Uterus (tissue), 4 donors: ENCODE data around the gene LIMS2. TPM values are rescaled to one million over a fixed set of nuclear protein-coding genes. Genes with fewer than 3 reads are reported as not detected.

Source experiments
- DNase-seq, 2 donors: peaks; one replicate each; pipeline ENCODE4 v3.0.0-alpha.2; 2019 to 2020
- H3K27ac ChIP-seq, 2 donors: fragments of 200-600 bp; sonication (generic); 1 replicate in 1 of 2; 2 replicates in 1 of 2; pipeline ENCODE4 v1.5.1; 2016 to 2018
- H3K27me3 ChIP-seq, 2 donors: fragments of 200-600 bp; sonication (generic); one replicate each; pipeline ENCODE4 v1.5.1; 2018 to 2019; ENCODE audit warnings: control low read depth in 1 of 2
- H3K36me3 ChIP-seq, 2 donors: fragments of 200-600 bp; sonication (generic); one replicate each; pipeline ENCODE4 v1.5.1; 2019; ENCODE audit warnings: control low read depth in 1 of 2
- H3K4me1 ChIP-seq, 2 donors: fragments of 200-600 bp; sonication (generic); one replicate each; pipeline ENCODE4 v1.5.1; 2018 to 2019; ENCODE audit warnings: control low read depth in 1 of 2
- H3K4me3 ChIP-seq, 2 donors: fragments of 200-600 bp; sonication (generic); 1 replicate in 1 of 2; 2 replicates in 1 of 2; pipeline ENCODE4 v1.5.1; 2018 to 2019; ENCODE audit warnings: mild to moderate bottlenecking in 1 of 2
- H3K9me3 ChIP-seq, 2 donors: fragments of 200-600 bp; sonication (generic); one replicate each; pipeline ENCODE4 v1.5.1; 2019; ENCODE audit warnings: control low read depth in 1 of 2
- CTCF ChIP-seq, 4 experiments: fragments of 200-600 bp in 2 of 4; fragments of 450-650 bp in 2 of 4; sonication (generic) in 2 of 4; IDR thresholded peaks; one replicate each; pipeline ENCODE4 v1.5.1; 2016 to 2019; ENCODE audit warnings: antibody characterized with exemption in 4 of 4, mild to moderate bottlenecking in 2 of 4, moderate library complexity in 1 of 4
- POLR2A ChIP-seq, 2 donors: fragments of 450-650 bp; IDR thresholded peaks; one replicate each; pipeline ENCODE4 v1.6.1; 2016; ENCODE audit warnings: antibody characterized with exemption in 2 of 2, mild to moderate bottlenecking in 1 of 2, moderate library complexity in 1 of 2
- intact Hi-C: fragments of 100-400 bp; cut with DNase I; formaldehyde crosslinking; loops from one replicate; pipeline ENCODE4 v1.15.1; 2023; ENCODE audit warnings: low total_unique reads
- total RNA-seq, 4 donors: library from RNA; depleted of rRNA in 3 of 4; stranded (reverse); fragments of >200 nt in 3 of 4; gene quantifications; one replicate each; pipeline versions ENCODE4 v1.1.0 to v1.2.4, GENCODE V29; 2014 to 2023
- donor health status: DM: yes; HTN: yes; CAD: no.

The LIMS2 gene
- total RNA-seq, 4 donors from 2014 or later, result 15.8 to 298 (median 66.2) TPM

GRCh38 chr2:127673291-127674069, 1.9 kb downstream of the LIMS2 start:
- Histone ChIP-seq H3K36me3 (no peaks in the 10 kb centered on the region), H3K9me3 (no peaks in the 10 kb centered on the region), H3K27me3 (no peaks in the 10 kb centered on the region), H3K4me1 (peaks cover 0 to 5% of the 10 kb centered on the region in 2 donors), H3K27ac (peak overlapping the region; percentile 78 to 94), H3K4me3 (peak overlapping the region; percentile 60 to 85)
- TF ChIP-seq CTCF (IDR thresholded peaks at IDR 0.05) (no peak), POLR2A (IDR thresholded peaks at IDR 0.05) (no peak)
- intact Hi-C loops, result no loop called here
- peak in 1 of 2 donors; percentile 26 for DNase-seq

DNA sequence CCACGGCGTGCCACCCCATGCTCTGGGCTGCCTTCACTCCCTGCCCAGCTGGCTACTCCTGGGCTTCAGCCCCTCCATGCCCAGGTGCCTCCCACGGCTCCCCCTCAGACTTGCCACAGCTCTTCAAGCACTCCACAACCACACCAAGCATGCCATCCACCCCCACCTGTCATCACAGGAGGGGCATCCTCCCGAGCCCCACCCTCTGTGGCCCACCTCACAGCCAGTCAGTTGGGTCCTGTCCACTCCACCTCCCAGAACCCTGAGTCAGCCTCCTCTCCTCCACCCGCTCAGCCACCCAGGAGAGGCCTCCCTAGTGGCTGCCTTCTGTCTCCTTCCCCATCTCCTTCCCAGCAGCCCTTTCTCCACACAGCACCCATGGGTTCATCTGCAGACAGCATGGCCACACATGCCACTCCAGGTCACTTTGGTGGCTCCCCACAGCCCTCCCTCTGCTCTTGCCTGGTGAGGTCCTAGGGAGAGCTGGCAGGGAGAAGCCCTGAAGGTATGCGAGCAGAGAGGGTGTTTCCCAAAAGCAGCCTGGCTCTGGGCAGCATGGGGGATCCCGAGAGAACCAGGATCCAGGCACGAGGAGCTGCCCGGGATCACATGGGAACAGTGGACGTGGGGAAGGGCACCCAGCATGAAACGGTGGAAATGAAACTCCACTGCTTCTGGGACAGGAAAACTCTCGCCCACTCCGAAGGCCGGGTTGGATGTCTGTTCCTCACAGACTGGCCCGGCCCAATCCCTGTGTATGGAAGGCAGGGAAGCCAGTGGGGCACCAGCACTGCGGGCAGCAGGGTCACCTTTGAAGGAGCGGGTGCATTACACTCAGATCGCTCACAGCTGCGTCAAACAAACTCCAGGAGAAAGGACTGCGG, 2.7 kb downstream of the LIMS2 start:
- peak in 1 of 2 donors; percentile 25 for DNase-seq
- H3K36me3 ChIP-seq, result no peaks in the 10 kb centered on the region
- H3K27ac ChIP-seq, result peak overlapping the region; percentile 78 to 94
- no peaks in the 10 kb centered on the region for H3K27me3 ChIP-seq
- peaks cover 0 to 5% of the 10 kb centered on the region in 2 donors for H3K4me1 ChIP-seq
- TF ChIP-seq CTCF (IDR thresholded peaks at IDR 0.05), result no peak
- no peak for TF ChIP-seq POLR2A (IDR thresholded peaks at IDR 0.05)
- no peaks in the 10 kb centered on the region for H3K9me3 ChIP-seq
- intact Hi-C loops, result no loop called here
- H3K4me3 ChIP-seq, result peak overlapping the region; percentile 60 to 85

GRCh38 chr2:127671557-127672302, 3.6 kb downstream of the LIMS2 start:
- peaks cover 0 to 5% of the 10 kb centered on the region in 2 donors for H3K4me1 ChIP-seq
- no peaks in the 10 kb centered on the region for H3K27me3 ChIP-seq
- TF ChIP-seq POLR2A (IDR thresholded peaks at IDR 0.05), result no peak
- TF ChIP-seq CTCF (IDR thresholded peaks at IDR 0.05), result no peak
- intact Hi-C loops, result no loop called here
- peak overlapping the region; percentile 78 to 94 for H3K27ac ChIP-seq
- no peaks in the 10 kb centered on the region for H3K36me3 ChIP-seq
- no peaks in the 10 kb centered on the region for H3K9me3 ChIP-seq
- H3K4me3 ChIP-seq, result peak overlapping the region in 1 of 2 donors; percentile 85
- no peak for DNase-seq

GRCh38 chr2:127670957-127671290, 4.4 kb downstream of the LIMS2 start:
- Histone ChIP-seq H3K4me3 (no peak overlapping the region), H3K36me3 (no peaks in the 10 kb centered on the region), H3K27ac (peak overlapping the region; percentile 54 to 78), H3K27me3 (no peaks in the 10 kb centered on the region), H3K4me1 (peaks cover 0 to 5% of the 10 kb centered on the region in 2 donors), H3K9me3 (no peaks in the 10 kb centered on the region)
- intact Hi-C loops, result no loop called here
- TF ChIP-seq POLR2A (IDR thresholded peaks at IDR 0.05) (no peak), CTCF (IDR thresholded peaks at IDR 0.05) (no peak)
- no peak for DNase-seq
